Smooth muscle cell (in vitro differentiated cells): Measurements from ENCODE around the gene FGF10. TPM values are rescaled to one million over a fixed set of nuclear protein-coding genes. Genes with fewer than 3 reads are reported as not detected.
A peak's percentile ranks its signal among the peaks of the same experiment; 100 is the strongest.

Experiments used
- DNase-seq: peaks from one replicate; lab custom pipeline; 2025; ENCODE audit not compliant: unreplicated experiment; lab: John Stamatoyannopoulos, UW
- H2AFZ ChIP-seq: fragments of 200-600 bp; sonication (generic); 2 replicates; pipeline ENCODE4 v1.6.0; 2016; ENCODE audit warnings: antibody characterized with exemption, low read depth, mild to moderate bottlenecking
- H3F3A ChIP-seq: fragments of 200-600 bp; sonication (generic); 2 replicates; pipeline ENCODE4 v1.6.0; 2017; ENCODE audit warnings: antibody characterized with exemption, low read depth
- H3K27ac ChIP-seq: fragments of 200-600 bp; sonication (generic); 2 replicates; pipeline ENCODE4 v1.5.1; 2016; ENCODE audit warnings: low read depth, mild to moderate bottlenecking
- H3K27me3 ChIP-seq: fragments of 200-600 bp; sonication (generic); 2 replicates; pipeline ENCODE4 v1.6.1; 2016; ENCODE audit warnings: low read depth, mild to moderate bottlenecking
- H3K36me3 ChIP-seq: fragments of 200-600 bp; sonication (generic); 2 replicates; pipeline ENCODE4 v1.5.1; 2016; ENCODE audit warnings: low read depth
- H3K4me1 ChIP-seq: fragments of 200-600 bp; sonication (generic); 2 replicates; pipeline ENCODE4 v1.5.1; 2016; ENCODE audit warnings: low read depth
- H3K4me2 ChIP-seq: fragments of 200-600 bp; sonication (generic); 2 replicates; pipeline ENCODE4 v1.6.0; 2016; ENCODE audit warnings: mild to moderate bottlenecking
- H3K4me3 ChIP-seq: fragments of 200-600 bp; sonication (generic); 2 replicates; pipeline ENCODE4 v1.5.1; 2016; ENCODE audit warnings: mild to moderate bottlenecking
- H3K79me2 ChIP-seq: fragments of 200-600 bp; sonication (generic); 2 replicates; pipeline ENCODE4 v1.6.0; 2016; ENCODE audit warnings: low read depth, mild to moderate bottlenecking
- H3K9ac ChIP-seq: fragments of 200-600 bp; sonication (generic); 2 replicates; pipeline ENCODE4 v1.6.0; 2016; ENCODE audit warnings: low read depth
- H3K9me3 ChIP-seq: fragments of 200-600 bp; sonication (generic); replicated peaks from 2 replicates; pipeline ENCODE4 v1.5.1; 2016; ENCODE audit warnings: low read depth
- H4K20me1 ChIP-seq: fragments of 200-600 bp; sonication (generic); 2 replicates; pipeline ENCODE4 v1.6.0; 2016; ENCODE audit warnings: low read depth
- CTCF ChIP-seq: fragments of 200-600 bp; sonication (generic); IDR thresholded peaks from 2 replicates; pipeline ENCODE4 v1.5.1; 2017; ENCODE audit warnings: borderline replicate concordance, mild to moderate bottlenecking, antibody characterized with exemption; ENCODE audit not compliant: insufficient read depth, poor library complexity, severe bottlenecking
- WGBS: methylation state at CpG from one replicate; pipeline ENCODE4 v1.1.7; 2016; ENCODE audit warnings: low lambda C conversion rate; 5-methylcytosine and 5-hydroxymethylcytosine counted together
- polyA plus RNA-seq: library from polyadenylated mRNA; unstranded; fragments of >200 nt; fragmentation: Nextera tagmentation; extraction: Ambion mirVana; gene quantifications from 2 replicates; pipeline ENCODE4 v1.2.1, GENCODE V29; 2016
- total RNA-seq: library from RNA; depleted of rRNA; stranded (reverse); fragments of >200 nt; gene quantifications from 2 replicates; pipeline ENCODE4 v1.2.3, GENCODE V29; 2014

Gene FGF10
- total RNA-seq (0.09 and 0.13 TPM in 2 replicates), polyA plus RNA-seq (0.24 TPM in 1 of 2 replicates, not detected in the other)

- Histone ChIP-seq H3K36me3 (no peaks in the 10 kb centered on the region), H3K4me2 (peak within 1 kb of the TSS; percentile 98), H2AFZ (peak within 1 kb of the TSS; percentile 80), H3K79me2 (no peaks in the 10 kb centered on the region), H3K27me3 (peaks cover 77% of the 10 kb centered on the region), H3K9ac (no peak within 1 kb of the TSS), H3K9me3 (no peaks in the 10 kb centered on the region), H3K4me3 (peak within 1 kb of the TSS; percentile 62), H3F3A (no peaks in the 10 kb centered on the region), H3K4me1 (peaks cover 17% of the 10 kb centered on the region), H4K20me1 (no peaks in the 10 kb centered on the region), H3K27ac (no peak within 1 kb of the TSS)
- 1% methylated on average over 21 of the region's 35 CpGs for WGBS
- DNase-seq, result no peak
- TF ChIP-seq CTCF, result no peak
These were observed at the start of gene FGF10 for GRCh38 chr5:44389090-44389822. Gene FGF10, minus strand, starts transcription at chr5:44389420. Its CDS starts 738 bp downstream, at chr5:44388682.

GRCh38 chr5:44426944-44427343, 37.7 kb upstream of the FGF10 start:
- TF ChIP-seq CTCF, result no peak
- Histone ChIP-seq H3K36me3 (no peaks in the 10 kb centered on the region), H3K27ac (no peak overlapping the region), H3K4me1 (no peaks in the 10 kb centered on the region), H3K4me2 (no peak overlapping the region), H3K9me3 (no peaks in the 10 kb centered on the region), H3F3A (no peaks in the 10 kb centered on the region), H3K79me2 (no peaks in the 10 kb centered on the region), H4K20me1 (no peaks in the 10 kb centered on the region), H3K4me3 (no peak overlapping the region), H3K9ac (no peak overlapping the region), H3K27me3 (no peaks in the 10 kb centered on the region), H2AFZ (no peak overlapping the region)
- WGBS, result 92% methylated on average over 1 of the region's 1 CpG
- no peak for DNase-seq

- Histone ChIP-seq H2AFZ (no peak overlapping the region), H3K9ac (no peak overlapping the region), H3K4me3 (no peak overlapping the region), H3K27me3 (no peaks in the 10 kb centered on the region), H3K4me2 (no peak overlapping the region), H3K79me2 (no peaks in the 10 kb centered on the region), H3K4me1 (no peaks in the 10 kb centered on the region), H3K9me3 (no peaks in the 10 kb centered on the region), H3K27ac (no peak overlapping the region), H3K36me3 (no peaks in the 10 kb centered on the region), H4K20me1 (no peaks in the 10 kb centered on the region), H3F3A (no peaks in the 10 kb centered on the region)
- no peak for DNase-seq
- WGBS, result 94% methylated on average over 3 of the region's 3 CpGs
- TF ChIP-seq CTCF, result no peak
These were observed 23.1 kb upstream of the FGF10 start for GRCh38 chr5:44412286-44412685.

GRCh38 chr5:44402084-44402483, 12.9 kb upstream of the FGF10 start:
- H2AFZ ChIP-seq, result no peak overlapping the region
- 96% methylated on average over 2 of the region's 2 CpGs for WGBS
- no peak for TF ChIP-seq CTCF
- H3K9me3 ChIP-seq, result no peaks in the 10 kb centered on the region
- H3K4me3 ChIP-seq, result no peak overlapping the region
- no peak overlapping the region for H3K4me2 ChIP-seq
- no peaks in the 10 kb centered on the region for H3K79me2 ChIP-seq
- DNase-seq, result no peak
- H3K27ac ChIP-seq, result no peak overlapping the region
- H4K20me1 ChIP-seq, result no peaks in the 10 kb centered on the region
- no peaks in the 10 kb centered on the region for H3F3A ChIP-seq
- no peak overlapping the region for H3K9ac ChIP-seq
- H3K4me1 ChIP-seq, result no peaks in the 10 kb centered on the region
- no peaks in the 10 kb centered on the region for H3K36me3 ChIP-seq
- H3K27me3 ChIP-seq, result no peaks in the 10 kb centered on the region
